GM21786 (cell line): ENCODE results near the gene AURKAIP1.
"Not testable (repeated sequence)": the region's sequence is repeated elsewhere in the genome, so short reads cannot be mapped to it uniquely, and the experiment has no call there.

Experiments used
- ATAC-seq: cut with Tn5 transposase; IDR thresholded peaks from one replicate; pipeline ENCODE4 v1.9.1; 2021; ENCODE audit not compliant: unreplicated experiment

AURKAIP1 gene

DNA sequence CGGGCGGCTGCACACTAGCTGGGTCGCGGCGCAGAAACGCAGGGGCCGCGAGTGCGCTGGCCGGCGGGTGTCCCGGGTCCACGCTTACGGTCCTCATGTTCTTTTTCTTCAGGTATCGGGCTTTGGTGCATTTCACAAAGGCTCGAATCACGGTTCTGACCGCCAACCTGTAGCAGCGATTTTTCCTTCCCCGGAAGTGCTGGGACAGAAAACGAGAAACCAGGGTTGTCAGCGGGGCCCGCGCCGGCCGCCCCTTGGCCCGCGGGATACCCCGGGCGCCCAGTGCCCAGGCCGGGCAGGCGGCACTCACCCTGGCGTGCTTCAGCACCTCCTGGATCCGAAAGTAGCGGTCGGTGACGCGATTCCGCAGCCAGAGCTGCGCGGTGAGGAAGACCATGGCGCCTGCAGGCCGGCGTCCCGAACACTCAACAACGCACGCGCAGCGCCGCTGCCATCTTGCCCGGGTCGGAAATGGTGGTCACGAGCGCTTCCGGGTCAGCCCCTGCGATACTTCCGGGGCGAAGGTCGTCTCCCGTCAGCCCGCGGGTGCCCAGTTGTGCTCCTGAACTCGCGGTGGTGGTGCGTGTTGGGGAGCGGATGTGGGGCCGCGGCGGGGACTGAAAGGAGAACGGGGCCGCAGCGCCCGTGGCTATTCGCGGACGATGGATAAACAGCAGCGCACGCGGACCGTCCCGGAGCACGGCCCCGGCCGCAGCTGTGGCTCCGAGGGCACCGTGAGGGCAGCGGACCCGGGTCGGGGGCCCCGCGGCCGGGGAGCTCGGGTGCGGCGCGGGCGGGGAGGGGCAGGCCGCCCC, 32.0 kb upstream of the AURKAIP1 start, which contains the start of gene MRPL20:
TSS of gene MRPL20 (minus strand) at position 473 of the 815 bp plus-strand sequence. CDS start at position 397, 76 bp downstream.
- ATAC-seq: peak; percentile 84

DNA sequence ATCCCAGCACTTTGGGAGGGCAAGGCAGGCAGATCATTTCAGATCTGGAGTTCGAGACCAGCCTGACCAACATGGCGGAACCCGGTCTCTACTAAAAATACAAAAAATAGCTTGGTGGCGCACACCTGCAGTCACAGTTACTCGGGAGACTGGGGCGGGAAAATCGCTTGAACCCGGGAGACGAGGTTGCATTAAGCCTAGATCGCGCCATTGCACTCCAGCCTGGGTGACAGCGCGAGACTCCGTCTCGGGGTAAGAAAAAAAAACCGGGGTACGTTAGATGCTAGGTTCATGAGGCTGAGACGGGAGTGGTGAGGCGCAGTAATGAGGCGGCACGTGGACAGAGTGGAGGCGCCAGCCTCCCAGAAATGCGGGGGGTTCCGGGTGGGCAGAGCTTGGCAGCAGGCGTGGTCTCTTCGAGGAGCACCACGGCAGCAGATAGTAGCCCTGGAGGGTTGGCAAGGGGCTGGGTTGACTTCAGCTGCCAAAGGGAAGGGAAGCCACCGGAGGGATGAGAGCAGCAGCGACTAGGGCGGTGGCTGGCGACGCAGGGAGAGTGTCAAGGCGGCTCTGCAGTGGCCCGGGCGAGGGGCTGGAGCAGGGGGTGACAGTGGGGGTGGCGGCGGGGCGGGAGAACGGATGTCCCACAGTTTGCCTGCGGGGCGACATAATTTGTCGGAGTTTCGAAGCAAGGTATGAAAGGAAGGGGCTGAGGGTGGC, 31.3 kb upstream of the AURKAIP1 start:
- ATAC-seq: no peak

DNA sequence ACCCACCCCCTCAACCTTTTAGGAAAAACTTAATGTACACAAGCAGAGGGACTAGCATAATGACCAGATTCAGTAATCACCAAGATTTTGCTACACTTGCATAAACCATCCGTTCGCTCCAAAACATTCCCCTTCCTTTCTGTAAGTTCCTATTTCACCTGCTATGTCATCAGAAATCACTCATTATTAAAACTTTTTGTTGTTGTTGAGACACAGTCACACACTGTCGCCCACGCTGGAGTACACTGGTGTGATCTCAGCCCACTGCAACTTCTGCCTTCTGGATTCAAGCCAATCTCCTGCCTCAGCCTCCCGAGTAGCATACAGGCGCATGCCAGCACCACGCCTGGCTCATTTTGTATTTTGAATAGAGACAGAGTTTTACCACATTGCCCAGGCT, 28.6 kb upstream of the AURKAIP1 start:
- ATAC-seq: no peak

GRCh38 chr1:1402901-1403392, 27.9 kb upstream of the AURKAIP1 start:
- ATAC-seq: not testable (repeated sequence)

DNA sequence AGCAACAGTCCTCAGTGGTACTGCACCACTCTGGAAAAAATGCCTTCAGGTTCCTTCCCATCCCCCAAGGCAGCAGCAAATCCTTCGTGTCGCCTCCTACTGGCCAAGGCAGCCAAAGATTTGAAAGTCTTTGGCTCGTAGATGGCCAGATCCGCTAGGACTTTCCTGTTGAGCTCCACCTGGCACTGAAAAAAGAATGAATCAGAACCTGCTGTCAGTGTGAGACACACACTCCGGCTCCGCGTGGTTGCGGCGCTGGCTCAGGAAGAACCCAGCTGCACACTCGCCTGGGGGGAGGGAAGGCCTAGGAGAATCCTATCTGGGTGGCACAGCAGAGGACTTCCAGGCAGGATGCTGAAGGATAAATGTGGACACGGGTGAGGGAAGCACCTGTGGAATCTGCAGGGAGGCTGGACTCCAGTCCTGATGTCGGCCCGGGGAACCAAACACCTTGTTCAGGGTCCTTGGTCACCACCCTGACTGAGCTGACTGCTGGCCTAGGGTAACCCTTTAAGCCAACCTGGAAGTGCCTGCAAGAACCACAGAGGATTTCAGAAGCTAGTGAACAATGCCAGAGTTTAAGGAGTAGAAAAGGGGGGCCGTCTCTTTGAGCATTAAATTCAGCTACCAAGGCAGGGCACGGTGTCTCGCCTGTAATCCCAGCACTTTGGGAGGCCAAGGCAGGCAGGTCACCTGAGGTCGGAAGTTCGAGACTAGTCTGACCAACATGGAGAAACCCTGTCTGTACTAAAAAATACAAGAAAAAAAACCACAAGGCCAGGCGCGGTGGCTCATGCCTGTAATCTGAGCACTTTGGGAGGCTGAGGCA, 27.3 kb upstream of the AURKAIP1 start:
- ATAC-seq: no peak

DNA sequence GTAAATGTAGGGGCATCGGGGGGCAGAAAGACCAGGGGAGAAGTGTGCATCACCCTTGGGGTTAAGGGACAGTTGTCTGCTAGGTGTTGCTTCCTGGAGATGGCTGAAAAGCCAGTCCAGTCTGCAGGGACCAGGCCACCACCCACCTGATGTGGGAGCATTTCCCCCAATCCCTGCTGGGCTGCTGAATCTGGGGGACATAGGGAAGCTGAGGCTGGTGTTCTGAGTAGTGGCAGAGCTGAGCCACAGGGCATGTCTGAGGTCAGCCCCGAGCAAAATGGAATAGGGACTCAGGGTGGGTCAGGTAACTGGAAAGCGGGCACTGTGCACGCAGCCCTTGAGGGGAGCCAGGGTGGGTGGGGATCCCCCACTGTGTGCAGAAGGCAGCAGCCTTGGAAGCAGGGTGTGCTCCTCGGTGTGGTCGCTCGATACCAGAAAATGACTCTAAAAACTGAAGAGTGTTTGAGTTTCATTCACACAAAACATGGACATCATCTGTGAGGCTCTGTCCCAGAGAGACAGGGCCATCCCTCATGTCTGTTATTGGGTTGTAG, 26.5 kb upstream of the AURKAIP1 start:
- ATAC-seq: no peak

DNA sequence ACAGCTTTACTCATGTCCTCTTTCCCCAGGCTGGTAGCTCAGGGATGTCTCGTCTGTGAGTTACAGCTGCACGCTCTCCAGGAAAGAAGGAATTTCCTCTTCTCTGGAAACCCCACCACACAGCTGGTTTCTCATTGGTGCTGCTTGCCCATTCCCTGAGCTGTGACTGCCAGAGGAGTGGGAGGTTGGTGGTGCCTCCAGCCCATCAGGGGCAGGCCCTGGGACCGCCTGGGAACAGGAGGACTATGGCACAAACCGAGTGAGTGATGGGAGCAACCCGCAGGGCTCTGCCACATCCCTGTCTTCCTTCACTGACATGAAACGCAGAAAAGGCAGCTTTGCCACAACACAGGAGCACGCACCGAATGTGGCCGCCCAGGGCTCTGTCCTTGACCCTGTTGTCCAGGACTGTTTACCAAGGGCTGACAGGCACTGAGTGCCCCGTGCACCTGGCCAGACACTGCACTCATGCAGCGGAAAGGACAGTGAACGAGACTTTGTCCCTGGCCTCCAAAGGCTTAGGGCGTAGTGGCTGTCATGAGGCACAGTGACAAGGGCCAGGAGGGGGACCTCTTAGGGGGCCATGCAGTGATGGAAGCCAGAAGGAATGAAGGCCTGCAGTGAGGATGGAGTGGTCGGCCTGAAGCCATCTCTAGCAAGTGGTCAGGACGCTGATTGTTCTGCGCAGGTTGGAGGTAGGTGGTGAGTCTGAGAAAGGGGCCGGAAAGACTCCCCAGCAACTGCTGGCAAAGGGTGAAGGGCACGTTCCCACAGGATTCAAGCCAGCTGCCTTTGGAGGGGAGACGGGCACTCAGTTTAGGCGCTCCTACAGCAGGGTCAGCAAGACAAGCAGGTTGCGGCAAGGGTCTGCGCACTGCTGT, 25.8 kb upstream of the AURKAIP1 start:
- ATAC-seq: no peak

DNA sequence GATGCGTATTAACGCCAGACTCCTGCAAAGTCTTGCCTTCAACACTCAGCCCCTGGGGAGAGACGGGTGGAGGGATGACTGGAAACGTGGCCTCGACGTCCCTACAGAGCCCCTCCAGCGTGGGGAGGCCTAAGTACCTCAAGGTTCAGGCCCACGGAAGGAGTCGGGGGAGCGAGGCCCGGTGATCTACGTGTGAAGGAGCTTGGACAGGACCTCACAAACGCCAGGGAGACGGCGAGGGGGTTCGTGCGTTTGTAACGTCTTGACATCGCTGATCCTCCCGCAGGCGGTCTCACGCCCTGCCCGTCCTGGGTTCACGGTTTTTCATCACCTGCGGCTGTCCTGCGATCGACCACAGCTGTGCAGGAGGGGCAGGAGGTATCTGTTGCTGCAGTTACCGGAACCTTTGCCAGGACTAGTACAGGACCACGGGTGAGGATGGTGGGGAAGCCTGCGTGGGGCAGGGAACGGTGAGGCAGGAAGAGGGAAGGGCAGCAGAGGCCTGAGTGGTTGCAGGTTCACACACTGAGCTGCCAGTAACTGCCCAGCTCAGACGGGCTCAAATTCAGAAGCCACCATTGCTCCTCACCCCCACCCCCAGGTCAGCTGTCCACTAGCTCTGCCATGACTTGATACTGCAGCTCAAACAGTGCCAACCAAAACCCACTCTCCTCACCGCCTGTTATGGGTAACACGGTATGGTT, 25.0 kb upstream of the AURKAIP1 start:
- no peak for ATAC-seq

GRCh38 chr1:1399187-1399871, 24.3 kb upstream of the AURKAIP1 start, which contains the start of gene CCNL2:
CCNL2 (minus strand) TSS chr1:1399335; CDS start chr1:1399306, 29 bp downstream.
- ATAC-seq: peak; percentile 95

DNA sequence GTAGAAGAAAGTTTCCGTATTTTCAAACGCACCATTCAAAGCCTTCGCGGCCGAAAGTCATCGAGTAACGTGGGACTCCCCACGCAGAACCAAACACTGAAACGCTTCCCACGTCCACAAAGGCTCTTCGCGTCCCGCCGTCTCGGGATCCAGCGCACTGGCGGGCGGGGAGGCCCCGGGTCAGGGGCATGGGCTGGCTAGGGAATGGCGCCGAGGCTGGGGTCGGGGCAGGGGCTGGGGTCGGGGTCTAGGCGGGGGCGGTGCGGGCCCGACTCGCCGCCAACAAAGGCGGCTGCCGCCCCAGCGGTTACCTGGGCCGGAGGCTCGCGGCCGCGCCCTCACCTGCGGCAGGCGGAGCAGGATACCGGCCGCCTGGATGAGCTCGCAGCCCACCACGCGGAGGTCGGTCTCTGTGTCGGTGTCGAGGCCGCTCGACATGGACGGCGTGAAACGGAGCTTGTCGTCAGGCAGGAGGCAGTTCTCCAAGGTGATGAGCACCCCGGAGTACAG, 23.7 kb upstream of the AURKAIP1 start:
- no peak for ATAC-seq

DNA sequence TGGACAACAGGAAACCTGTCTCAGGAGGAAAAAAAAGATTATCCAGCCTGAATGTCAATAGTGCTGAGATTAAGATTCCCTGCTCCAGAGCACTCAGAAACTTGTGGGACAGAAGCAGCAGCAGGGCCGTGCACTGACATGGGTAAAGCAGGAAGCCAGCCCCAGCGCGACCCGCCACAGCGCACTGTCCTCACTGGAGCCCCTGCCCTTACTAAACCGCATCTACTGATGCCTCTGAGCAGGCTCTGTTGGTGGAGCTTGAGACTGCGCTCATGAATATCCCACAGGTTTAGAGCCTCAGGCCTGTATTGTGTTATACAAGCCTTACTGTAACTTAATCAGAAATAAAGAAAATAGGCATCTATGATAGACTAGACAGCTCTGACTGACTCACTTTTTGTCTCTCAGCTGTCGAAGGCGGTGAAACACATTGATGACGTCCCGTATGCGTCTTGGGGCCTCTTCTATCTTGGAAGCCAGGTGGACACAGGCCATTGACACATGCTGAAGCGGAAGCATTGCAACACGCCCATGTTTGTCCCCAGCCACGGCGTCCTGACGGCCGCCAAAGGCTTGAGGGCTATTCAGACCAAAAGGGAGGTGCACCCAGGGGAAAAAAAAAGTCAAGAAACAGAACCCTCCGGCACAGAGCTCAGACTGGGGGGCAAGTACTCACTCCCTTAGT, 23.0 kb upstream of the AURKAIP1 start:
- no peak for ATAC-seq

DNA sequence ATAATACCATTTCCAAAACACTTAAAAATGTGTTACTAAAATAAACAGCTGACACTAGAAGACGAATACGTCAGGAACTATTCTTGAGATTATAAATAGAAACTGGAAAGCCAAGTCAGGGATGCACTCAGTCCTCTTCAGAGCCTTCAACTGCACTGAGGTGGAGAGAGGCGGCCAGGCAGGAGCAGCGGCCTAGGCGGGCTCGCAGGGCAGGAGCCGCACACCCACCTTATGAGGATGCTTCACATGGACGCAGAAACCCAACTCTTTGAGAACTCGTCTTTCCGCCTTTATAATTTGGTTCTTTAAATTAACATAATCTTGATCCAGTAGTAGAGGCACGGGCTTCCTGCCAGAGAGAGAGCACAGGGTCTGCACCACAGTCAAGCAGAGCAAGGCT, 20.2 kb upstream of the AURKAIP1 start:
- no peak for ATAC-seq

DNA sequence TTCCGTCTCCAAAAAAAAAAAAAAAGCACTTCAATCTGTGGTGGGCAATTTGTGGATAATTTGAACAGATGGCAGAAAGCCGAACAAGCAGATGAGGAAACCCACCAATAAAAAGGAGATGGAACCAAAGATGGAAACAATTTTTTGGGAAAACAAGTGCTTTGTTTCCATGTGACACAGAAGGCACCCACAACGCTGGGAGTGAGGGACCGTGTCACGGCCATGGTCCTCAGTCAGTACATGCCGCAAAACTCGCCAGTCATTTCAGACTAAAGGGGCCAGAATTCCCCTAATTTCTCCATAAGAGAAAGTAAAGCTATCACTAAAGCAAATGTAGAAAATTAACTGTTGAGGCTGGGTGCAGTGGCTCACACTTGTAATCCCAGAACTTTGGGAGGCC, 19.1 kb upstream of the AURKAIP1 start:
- no peak for ATAC-seq

DNA sequence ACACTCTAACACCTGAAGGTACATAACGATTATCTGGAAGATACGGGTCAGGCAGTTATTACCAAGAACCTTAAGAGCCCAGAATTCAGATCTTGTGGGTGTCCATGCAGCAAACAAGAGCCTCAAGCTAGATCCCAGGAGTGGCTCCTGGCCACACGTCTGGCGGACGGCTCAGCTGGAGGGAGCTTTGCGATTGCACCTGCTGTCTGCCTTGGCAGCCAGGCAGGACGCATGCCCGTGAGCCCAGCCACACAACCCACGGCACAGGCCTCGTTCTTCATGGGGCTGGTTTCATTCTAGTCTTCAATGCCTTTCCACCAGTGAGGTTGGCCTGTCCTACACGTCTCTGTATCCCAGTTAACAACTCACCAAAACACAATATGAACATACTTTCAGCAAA, 18.4 kb upstream of the AURKAIP1 start:
- no peak for ATAC-seq

GRCh38 chr1:1393014-1393413, 18.0 kb upstream of the AURKAIP1 start:
- ATAC-seq: no peak

- no peak for ATAC-seq
Measured at GRCh38 chr1:1391225-1391624, 16.2 kb upstream of the AURKAIP1 start.

DNA sequence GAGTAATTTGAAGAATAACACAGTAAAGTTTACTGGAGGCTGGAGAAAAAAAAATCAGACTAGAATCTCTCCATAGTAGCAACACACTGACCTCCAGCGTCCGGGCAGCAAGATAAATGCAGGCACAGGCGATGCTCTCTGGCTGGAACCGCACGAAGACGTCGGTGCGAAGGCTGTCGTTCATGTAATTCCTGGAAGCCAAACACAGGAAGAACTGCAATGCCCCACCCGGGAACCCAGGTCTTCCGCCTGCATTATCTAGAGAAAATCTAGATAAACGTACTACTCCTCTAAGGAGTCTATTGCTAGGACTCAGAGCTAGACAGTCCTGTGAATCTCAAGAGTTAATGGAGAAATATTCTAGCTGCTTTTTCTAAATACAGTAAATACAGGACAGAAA, 15.7 kb upstream of the AURKAIP1 start:
- ATAC-seq: no peak

- ATAC-seq: no peak
Measured at GRCh38 chr1:1388078-1388472, 13.1 kb upstream of the AURKAIP1 start.
